Measurements from ENCODE around the gene PLOD1.

PLOD1 gene

GRCh38 chr1:11985171-11985570, 50.7 kb downstream of the PLOD1 start:
- Histone ChIP-seq H3K27ac (ENCODE audit: poor library complexity, severe bottlenecking) (no peak overlapping the region), H3K4me3 (ENCODE audit: severe bottlenecking) (no peak overlapping the region), H3K27me3 (ENCODE audit: insufficient read depth, poor library complexity, severe bottlenecking) (no peaks in the 10 kb centered on the region), H3K36me3 (ENCODE audit: low read depth) (peaks cover 79% of the 10 kb centered on the region), H3K4me1 (ENCODE audit: insufficient read depth, poor library complexity, severe bottlenecking) (peaks cover 9% of the 10 kb centered on the region), H3K9me3 (ENCODE audit: severe bottlenecking) (no peaks in the 10 kb centered on the region)
- no peak for TF ChIP-seq CTCF (IDR thresholded peaks at IDR 0.05; ENCODE audit: poor library complexity, severe bottlenecking)
- DNase-seq (ENCODE audit: low spot score) (no peak), ATAC-seq (ENCODE audit: low read depth) (no peak)

- no peak for ATAC-seq (ENCODE audit: low read depth)
- peaks cover 9% of the 10 kb centered on the region for H3K4me1 ChIP-seq (ENCODE audit: insufficient read depth, poor library complexity, severe bottlenecking)
- peaks cover 86% of the 10 kb centered on the region for H3K36me3 ChIP-seq (ENCODE audit: low read depth)
These were observed 51.3 kb downstream of the PLOD1 start for GRCh38 chr1:11985851-11986250.

GRCh38 chr1:11989669-11990068, 55.2 kb downstream of the PLOD1 start:
- Histone ChIP-seq H3K36me3 (ENCODE audit: low read depth) (peaks cover 89% of the 10 kb centered on the region), H3K9me3 (ENCODE audit: severe bottlenecking) (no peaks in the 10 kb centered on the region), H3K4me1 (ENCODE audit: insufficient read depth, poor library complexity, severe bottlenecking) (no peaks in the 10 kb centered on the region), H3K27ac (ENCODE audit: poor library complexity, severe bottlenecking) (no peak overlapping the region), H3K4me3 (ENCODE audit: severe bottlenecking) (no peak overlapping the region), H3K27me3 (ENCODE audit: insufficient read depth, poor library complexity, severe bottlenecking) (no peaks in the 10 kb centered on the region)
- ATAC-seq (ENCODE audit: low read depth), result no peak
- TF ChIP-seq CTCF (IDR thresholded peaks at IDR 0.05; ENCODE audit: poor library complexity, severe bottlenecking), result no peak
- DNase-seq (ENCODE audit: low spot score), result no peak

More at GRCh38 chr1:11985851-11986250, 51.3 kb downstream of the PLOD1 start:
- Histone ChIP-seq H3K27me3 (ENCODE audit: insufficient read depth, poor library complexity, severe bottlenecking) (no peaks in the 10 kb centered on the region), H3K4me3 (ENCODE audit: severe bottlenecking) (no peak overlapping the region), H3K27ac (ENCODE audit: poor library complexity, severe bottlenecking) (no peak overlapping the region), H3K9me3 (ENCODE audit: severe bottlenecking) (no peaks in the 10 kb centered on the region)
- TF ChIP-seq CTCF (IDR thresholded peaks at IDR 0.05; ENCODE audit: poor library complexity, severe bottlenecking), result no peak
- no peak for DNase-seq (ENCODE audit: low spot score)

- ATAC-seq (ENCODE audit: low read depth), result peak; percentile 58; the same call in 2 of the 3 replicates
- Histone ChIP-seq H3K27me3 (ENCODE audit: insufficient read depth, poor library complexity, severe bottlenecking) (no peaks in the 10 kb centered on the region), H3K36me3 (ENCODE audit: low read depth) (peaks cover 89% of the 10 kb centered on the region), H3K4me1 (ENCODE audit: insufficient read depth, poor library complexity, severe bottlenecking) (no peaks in the 10 kb centered on the region), H3K4me3 (ENCODE audit: severe bottlenecking) (no peak overlapping the region), H3K9me3 (ENCODE audit: severe bottlenecking) (no peaks in the 10 kb centered on the region), H3K27ac (ENCODE audit: poor library complexity, severe bottlenecking) (no peak overlapping the region)
- TF ChIP-seq CTCF (IDR thresholded peaks at IDR 0.05; ENCODE audit: poor library complexity, severe bottlenecking), result no peak
- no peak for DNase-seq (ENCODE audit: low spot score)
These were observed 56.0 kb downstream of the PLOD1 start for GRCh38 chr1:11990303-11991032.

- H3K4me1 ChIP-seq (ENCODE audit: insufficient read depth, poor library complexity, severe bottlenecking), result no peaks in the 10 kb centered on the region
- no peak overlapping the region for H3K4me3 ChIP-seq (ENCODE audit: severe bottlenecking)
These were observed 57.6 kb downstream of the PLOD1 start for GRCh38 chr1:11991969-11992676.

More at GRCh38 chr1:11991969-11992676, 57.6 kb downstream of the PLOD1 start:
- H3K9me3 ChIP-seq (ENCODE audit: severe bottlenecking), result no peaks in the 10 kb centered on the region
- ATAC-seq (ENCODE audit: low read depth) (no peak), DNase-seq (ENCODE audit: low spot score) (no peak)
- no peak for TF ChIP-seq CTCF (IDR thresholded peaks at IDR 0.05; ENCODE audit: poor library complexity, severe bottlenecking)
- H3K27ac ChIP-seq (ENCODE audit: poor library complexity, severe bottlenecking), result no peak overlapping the region
- H3K27me3 ChIP-seq (ENCODE audit: insufficient read depth, poor library complexity, severe bottlenecking), result no peaks in the 10 kb centered on the region
- peaks cover 87% of the 10 kb centered on the region for H3K36me3 ChIP-seq (ENCODE audit: low read depth)

Data from RWPE2 (cell line).